ENCODE measurements around the gene FAM241A.

GRCh38 chr4:112113864-112114263 is 31.4 kb upstream of the FAM241A start:
- no peak for TF ChIP-seq CTCF (IDR thresholded peaks at IDR 0.05)
- TF ChIP-seq POLR2A (IDR thresholded peaks at IDR 0.05) = no peak

Data from right lobe of liver (tissue), 4 donors.